Measurements from ENCODE around the gene GRPEL1.

The GRPEL1 gene

GRCh38 chr4:7023486-7023885 lies 44.4 kb downstream of the GRPEL1 start:
- no peak for DNase-seq (ENCODE audit: low spot score)

GRCh38 chr4:7021930-7022664 lies 45.8 kb downstream of the GRPEL1 start:
- DNase-seq (ENCODE audit: low spot score): peak; percentile 90

- no peak for DNase-seq (ENCODE audit: low spot score)
Measured at GRCh38 chr4:7021355-7021754, 46.5 kb downstream of the GRPEL1 start.

- DNase-seq (ENCODE audit: low spot score): no peak
Measured at GRCh38 chr4:7020856-7021255, 47.0 kb downstream of the GRPEL1 start.

- no peak for DNase-seq (ENCODE audit: low spot score)
Measured at GRCh38 chr4:7020290-7020689, 47.6 kb downstream of the GRPEL1 start.

- no peak for DNase-seq (ENCODE audit: low spot score)
Measured at GRCh38 chr4:7019367-7019766, 48.5 kb downstream of the GRPEL1 start.

GRCh38 chr4:7018281-7018680 lies 49.6 kb downstream of the GRPEL1 start:
- no peak for DNase-seq (ENCODE audit: low spot score)

GRCh38 chr4:7017446-7018048 lies 50.3 kb downstream of the GRPEL1 start:
- DNase-seq (ENCODE audit: low spot score): no peak

- DNase-seq (ENCODE audit: low spot score): no peak
Measured at GRCh38 chr4:7016512-7016911, 51.4 kb downstream of the GRPEL1 start.

- DNase-seq (ENCODE audit: low spot score): no peak
Measured at GRCh38 chr4:7016086-7016485, 51.8 kb downstream of the GRPEL1 start.

GRCh38 chr4:7015383-7016035 lies 52.4 kb downstream of the GRPEL1 start:
- no peak for DNase-seq (ENCODE audit: low spot score)

- DNase-seq (ENCODE audit: low spot score): no peak
Measured at GRCh38 chr4:7014815-7015214, 53.0 kb downstream of the GRPEL1 start.

- DNase-seq (ENCODE audit: low spot score): no peak
Measured at GRCh38 chr4:7013175-7013574, 54.7 kb downstream of the GRPEL1 start.

GRCh38 chr4:7009564-7009963 lies 58.3 kb downstream of the GRPEL1 start:
- no peak for DNase-seq (ENCODE audit: low spot score)

Measured in AG08396 (cell line).